Vagina (tissue), 2 donors: ENCODE data around the gene CDX1.

Experiments used
- CTCF ChIP-seq, 3 experiments: fragments of 450-650 bp in 2 of 3; fragments of 200-600 bp in 1 of 3; sonication (generic) in 1 of 3; IDR thresholded peaks; one replicate each; pipeline ENCODE4 v1.5.1; 2017 to 2019; ENCODE audit warnings: antibody characterized with exemption in 3 of 3, mild to moderate bottlenecking in 2 of 3, moderate library complexity in 2 of 3
- POLR2A ChIP-seq, 2 donors: fragments of 450-650 bp; IDR thresholded peaks; one replicate each; pipeline ENCODE4 v1.6.1; 2017; ENCODE audit warnings: antibody characterized with exemption in 2 of 2, mild to moderate bottlenecking in 2 of 2, moderate library complexity in 2 of 2
- POLR2AphosphoS5 ChIP-seq, 2 donors: sonication (generic); formaldehyde crosslinking; IDR thresholded peaks; one replicate each; pipeline ENCODE4 v1.9.0; 2017; ENCODE audit warnings: antibody characterized with exemption in 2 of 2, mild to moderate bottlenecking in 2 of 2, low read depth in 1 of 2; ENCODE audit not compliant: insufficient read depth in 1 of 2

GRCh38 chr5:150133581-150134197, 32.9 kb upstream of the CDX1 start:
- TF ChIP-seq CTCF (IDR thresholded peaks at IDR 0.05) (no peak), POLR2A (IDR thresholded peaks at IDR 0.05) (no peak), POLR2AphosphoS5 (IDR thresholded peaks at IDR 0.05; ENCODE audit: insufficient read depth in 1 of 2, low read depth in 1 of 2) (no peak)
